ENCODE data around the gene TACC3.

DNA sequence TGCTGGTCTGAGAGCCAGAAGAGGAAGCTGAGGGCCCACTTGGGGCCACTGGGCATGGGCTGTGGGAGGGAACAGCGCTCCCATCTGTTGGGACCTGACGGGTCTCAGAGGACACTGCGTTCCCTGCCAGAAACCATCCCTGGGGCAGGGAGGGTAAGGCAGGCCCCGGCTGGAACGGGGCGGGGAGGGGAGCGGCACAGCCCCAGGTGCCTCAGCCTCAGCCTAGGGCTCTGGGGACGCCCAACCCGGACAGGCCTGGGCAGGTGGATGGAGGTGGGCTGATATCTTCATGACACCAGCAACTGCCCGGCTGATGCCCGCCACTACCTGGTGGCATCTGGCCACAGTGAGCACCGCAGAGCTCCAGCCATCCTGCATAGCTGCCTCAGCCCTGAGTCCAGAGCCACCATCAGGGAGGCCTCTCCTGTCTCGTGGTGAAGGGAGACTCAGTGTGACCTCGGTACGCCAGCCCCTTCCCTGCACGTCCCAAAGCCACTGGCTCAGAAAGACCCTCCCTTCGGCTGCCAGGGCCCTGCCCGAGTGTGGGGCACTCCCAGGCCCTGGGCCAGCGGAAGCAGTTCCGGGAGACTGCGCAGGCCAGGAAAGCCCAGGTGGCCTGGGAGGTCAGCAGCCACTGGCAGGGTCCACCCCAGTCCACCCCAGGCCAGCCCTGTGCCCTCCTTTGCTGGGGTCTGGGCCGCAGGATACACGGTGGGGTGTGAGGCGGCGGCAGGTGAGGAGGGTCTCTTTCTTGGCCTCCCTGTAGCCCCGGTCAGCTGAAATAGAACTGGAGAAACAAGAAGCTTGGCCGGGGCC lies 37.2 kb downstream of the TACC3 start:
- no peak for TF ChIP-seq CTCF (tag by site-specific recombination; IDR thresholded peaks at IDR 0.05)
- no peak for TF ChIP-seq ZNF610 (tag by site-specific recombination; IDR thresholded peaks at IDR 0.05; ENCODE audit: borderline replicate concordance)
- no peak for TF ChIP-seq MEIS1 (CRISPR knock-in tag; IDR thresholded peaks at IDR 0.05; ENCODE audit: borderline replicate concordance)
- TF ChIP-seq GLI4 (tag by site-specific recombination; IDR thresholded peaks at IDR 0.05) = no peak
- TF ChIP-seq BCL11A (tag by site-specific recombination; IDR thresholded peaks at IDR 0.05; ENCODE audit: low read depth) = no peak
- TF ChIP-seq TCF7L2 (IDR thresholded peaks at IDR 0.05; ENCODE audit: borderline replicate concordance, low read depth, low read length) = no peak
- TF ChIP-seq ZNF707 (tag by site-specific recombination; IDR thresholded peaks at IDR 0.05) = no peak
- no peak for TF ChIP-seq ZBTB8A (tag by site-specific recombination; IDR thresholded peaks at IDR 0.05)
- TF ChIP-seq, protein P1, sequence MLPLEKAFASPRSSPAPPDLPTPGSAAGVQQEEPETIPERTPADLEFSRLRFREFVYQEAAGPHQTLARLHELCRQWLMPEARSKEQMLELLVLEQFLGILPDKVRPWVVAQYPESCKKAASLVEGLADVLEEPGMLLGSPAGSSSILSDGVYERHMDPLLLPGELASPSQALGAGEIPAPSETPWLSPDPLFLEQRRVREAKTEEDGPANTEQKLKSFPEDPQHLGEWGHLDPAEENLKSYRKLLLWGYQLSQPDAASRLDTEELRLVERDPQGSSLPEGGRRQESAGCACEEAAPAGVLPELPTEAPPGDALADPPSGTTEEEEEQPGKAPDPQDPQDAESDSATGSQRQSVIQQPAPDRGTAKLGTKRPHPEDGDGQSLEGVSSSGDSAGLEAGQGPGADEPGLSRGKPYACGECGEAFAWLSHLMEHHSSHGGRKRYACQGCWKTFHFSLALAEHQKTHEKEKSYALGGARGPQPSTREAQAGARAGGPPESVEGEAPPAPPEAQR (tag by site-specific recombination; IDR thresholded peaks at IDR 0.05) = no peak
- TF ChIP-seq, protein P2, sequence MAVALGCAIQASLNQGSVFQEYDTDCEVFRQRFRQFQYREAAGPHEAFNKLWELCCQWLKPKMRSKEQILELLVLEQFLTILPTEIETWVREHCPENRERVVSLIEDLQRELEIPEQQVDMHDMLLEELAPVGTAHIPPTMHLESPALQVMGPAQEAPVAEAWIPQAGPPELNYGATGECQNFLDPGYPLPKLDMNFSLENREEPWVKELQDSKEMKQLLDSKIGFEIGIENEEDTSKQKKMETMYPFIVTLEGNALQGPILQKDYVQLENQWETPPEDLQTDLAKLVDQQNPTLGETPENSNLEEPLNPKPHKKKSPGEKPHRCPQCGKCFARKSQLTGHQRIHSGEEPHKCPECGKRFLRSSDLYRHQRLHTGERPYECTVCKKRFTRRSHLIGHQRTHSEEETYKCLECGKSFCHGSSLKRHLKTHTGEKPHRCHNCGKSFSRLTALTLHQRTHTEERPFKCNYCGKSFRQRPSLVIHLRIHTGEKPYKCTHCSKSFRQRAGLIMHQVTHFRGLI (tag by site-specific recombination; IDR thresholded peaks at IDR 0.05) = no peak
- no peak for TF ChIP-seq ZNF830 (tag by site-specific recombination; IDR thresholded peaks at IDR 0.05; ENCODE audit: low read depth)
- TF ChIP-seq, protein P3, sequence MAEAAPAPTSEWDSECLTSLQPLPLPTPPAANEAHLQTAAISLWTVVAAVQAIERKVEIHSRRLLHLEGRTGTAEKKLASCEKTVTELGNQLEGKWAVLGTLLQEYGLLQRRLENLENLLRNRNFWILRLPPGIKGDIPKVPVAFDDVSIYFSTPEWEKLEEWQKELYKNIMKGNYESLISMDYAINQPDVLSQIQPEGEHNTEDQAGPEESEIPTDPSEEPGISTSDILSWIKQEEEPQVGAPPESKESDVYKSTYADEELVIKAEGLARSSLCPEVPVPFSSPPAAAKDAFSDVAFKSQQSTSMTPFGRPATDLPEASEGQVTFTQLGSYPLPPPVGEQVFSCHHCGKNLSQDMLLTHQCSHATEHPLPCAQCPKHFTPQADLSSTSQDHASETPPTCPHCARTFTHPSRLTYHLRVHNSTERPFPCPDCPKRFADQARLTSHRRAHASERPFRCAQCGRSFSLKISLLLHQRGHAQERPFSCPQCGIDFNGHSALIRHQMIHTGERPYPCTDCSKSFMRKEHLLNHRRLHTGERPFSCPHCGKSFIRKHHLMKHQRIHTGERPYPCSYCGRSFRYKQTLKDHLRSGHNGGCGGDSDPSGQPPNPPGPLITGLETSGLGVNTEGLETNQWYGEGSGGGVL (tag by site-specific recombination; IDR thresholded peaks at IDR 0.05) = no peak
- TF ChIP-seq ZNF626 (tag by site-specific recombination; IDR thresholded peaks at IDR 0.05) = no peak
- TF ChIP-seq ZBTB44 (tag by site-specific recombination; IDR thresholded peaks at IDR 0.05) = no peak

Data from HEK293 (cell line).